Panc1 (cell line): ENCODE data around the gene CRB2. TPM values are rescaled to one million over a fixed set of nuclear protein-coding genes. Genes with fewer than 3 reads are reported as not detected.

Experiments used
- ATAC-seq: fragments of 200-7000 bp; cut with Tn5 transposase; 2 replicates; pipeline ENCODE4 v1.9.1; 2020; ENCODE audit warnings: mild to moderate bottlenecking, moderate library complexity
- BruUV-seq: library from RNA; stranded (reverse); fragments of 400-500 nt; replicated peaks from 2 replicates; lab custom pipeline; 2021; lab: Mats Ljungman, UMichigan
- CTCF ChIA-PET: fragments of 300-600 bp; sonication (Branson Sonifier 250); formaldehyde crosslinking; loops from one replicate; lab custom pipeline; 2022; ENCODE audit warnings: antibody characterized with exemption; lab: Charles Lee
- POLR2A ChIA-PET: fragments of 300-600 bp; sonication (Branson Sonifier 250); formaldehyde crosslinking; loops from one replicate; lab custom pipeline; 2022; ENCODE audit warnings: antibody characterized with exemption; lab: Charles Lee
- DNase-seq: peaks from one replicate; pipeline ENCODE4 v3.0.0-alpha.2; 2010; ENCODE audit warnings: low read depth, low spot score
- H3K27ac ChIP-seq: 2 replicates; pipeline ENCODE4 v1.5.1; 2011; ENCODE audit warnings: mild to moderate bottlenecking, low read length, inconsistent platforms
- H3K27me3 ChIP-seq: fragments of 200-500 bp; sonication (Bioruptor generic); 2 replicates; pipeline ENCODE4 v1.6.0; 2014; ENCODE audit warnings: low read length, inconsistent platforms; ENCODE audit not compliant: control insufficient read depth, insufficient read depth
- H3K36me3 ChIP-seq: fragments of 200-500 bp; sonication (Bioruptor generic); 2 replicates; pipeline ENCODE4 v1.5.1; 2014; ENCODE audit warnings: inconsistent platforms, mild to moderate bottlenecking, low read length, moderate library complexity; ENCODE audit not compliant: control insufficient read depth, insufficient read depth
- H3K4me1 ChIP-seq: 2 replicates; pipeline ENCODE4 v1.5.1; 2011; ENCODE audit warnings: inconsistent platforms, mild to moderate bottlenecking, low read length, moderate library complexity; ENCODE audit not compliant: control insufficient read depth, insufficient read depth
- H3K4me3 ChIP-seq, 2 experiments: 2 replicates each; pipeline ENCODE4 v1.5.1; 2011 to 2012; ENCODE audit warnings: low read depth in 2 of 2, low read length in 2 of 2, mild to moderate bottlenecking in 2 of 2, inconsistent platforms in 1 of 2, moderate library complexity in 1 of 2
- H3K9me3 ChIP-seq: fragments of 200-500 bp; sonication (Bioruptor generic); 2 replicates; pipeline ENCODE4 v1.5.1; 2014; ENCODE audit warnings: low read depth, mild to moderate bottlenecking, inconsistent platforms, low read length, moderate library complexity; ENCODE audit not compliant: control insufficient read depth, insufficient read depth
- POLR2AphosphoS5 ChIP-seq: IDR thresholded peaks from 2 replicates; pipeline ENCODE4 v1.6.1; 2012; ENCODE audit warnings: mild to moderate bottlenecking, low read depth, low read length, moderate library complexity
- SIN3A ChIP-seq: IDR thresholded peaks from 2 replicates; pipeline ENCODE4 v1.6.1; 2012; ENCODE audit warnings: low read depth, mild to moderate bottlenecking, low read length, moderate library complexity, borderline replicate concordance; ENCODE audit not compliant: insufficient read depth
- TCF7L2 ChIP-seq: IDR thresholded peaks from 2 replicates; pipeline ENCODE4 v1.6.1; 2011; ENCODE audit warnings: mild to moderate bottlenecking, low read depth, low read length, inconsistent platforms
- in situ Hi-C: cut with HindIII; loops from 2 replicates; pipeline ENCODE4 v1.10.0; 2016; ENCODE audit warnings: low sequenced_read_pairs, low pct_unique_long_range_greater_than_20kb
- intact Hi-C: fragments of 100-400 bp; cut with micrococcal nuclease; formaldehyde crosslinking; loops from one replicate; pipeline ENCODE4 v1.10.0; 2022; ENCODE audit not compliant: unreplicated experiment
- total RNA-seq: library from RNA; stranded (reverse); gene quantifications from one replicate; pipeline ENCODE4 v1.2.1, GENCODE V29; 2021; ENCODE audit not compliant: unreplicated experiment
- TF ChIP-seq, protein P1 (sequence below), 2 experiments: IDR thresholded peaks; 2 replicates each; pipeline ENCODE4 v1.6.1; 2011 to 2012; ENCODE audit warnings: low read depth in 2 of 2, control low read depth in 1 of 2, low read length in 1 of 2, mild to moderate bottlenecking in 1 of 2, moderate library complexity in 1 of 2; ENCODE audit not compliant: insufficient read depth in 1 of 2
- TF ChIP-seq, protein P2 (sequence below): fragments of 450-650 bp; IDR thresholded peaks from 2 replicates; pipeline ENCODE4 v1.5.1; 2017; ENCODE audit warnings: mild to moderate bottlenecking

The CRB2 gene
- total RNA-seq, 1 experiment from 2014 or later = 0.05 TPM

DNA sequence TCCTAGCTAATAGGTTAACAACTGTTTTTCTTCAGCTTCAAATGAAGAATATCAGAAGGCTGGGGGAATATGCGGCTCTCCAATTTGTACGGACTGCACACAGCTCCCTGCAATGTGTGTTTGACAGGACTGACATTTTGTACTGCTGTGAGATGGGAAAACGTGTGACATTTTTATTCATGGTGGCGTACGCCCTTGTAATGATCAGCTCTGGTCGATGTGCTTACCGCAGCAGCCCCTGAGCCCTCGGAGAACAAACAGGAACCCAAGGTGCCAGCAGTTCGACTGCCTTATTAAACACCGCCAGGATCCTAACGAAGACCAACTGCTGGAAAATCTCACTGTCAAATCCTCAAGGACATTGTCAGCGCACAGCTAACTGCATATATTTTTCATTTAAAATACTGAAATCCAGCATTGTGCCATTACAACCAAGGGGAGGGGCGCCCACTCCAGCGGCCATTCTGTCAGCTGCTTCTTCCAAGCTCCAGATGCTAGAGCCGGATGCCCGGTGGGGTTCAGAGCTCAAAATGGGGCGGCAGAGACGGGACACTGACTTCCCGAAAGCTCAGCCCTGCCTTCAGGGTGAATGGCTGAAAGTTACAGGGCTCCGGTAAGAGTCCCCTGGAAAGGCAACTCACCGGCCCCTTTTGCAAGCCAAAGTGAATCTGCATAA, 66.8 kb downstream of the CRB2 start:
- BruUV-seq = no TSS peak
- no peak for TF ChIP-seq POLR2AphosphoS5
- POLR2A ChIA-PET = no interaction called here

DNA sequence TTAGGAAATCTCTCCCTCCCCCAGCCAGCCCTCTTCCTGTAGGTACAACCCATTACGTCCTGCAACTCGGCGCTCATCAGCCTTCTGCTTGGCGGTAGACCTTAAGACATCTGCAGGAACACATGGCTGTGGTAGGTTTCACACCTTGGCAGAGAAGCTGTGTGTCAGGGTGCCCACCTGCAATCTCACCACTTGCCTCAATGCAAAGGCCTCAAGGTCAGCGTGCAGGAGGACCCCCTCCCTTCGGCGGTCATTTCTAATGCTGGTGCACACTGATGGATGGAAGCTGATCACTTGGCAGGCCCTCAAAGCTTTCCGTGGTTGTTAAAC, 67.3 kb downstream of the CRB2 start:
- in situ Hi-C loops (no loop called here), intact Hi-C loops (no loop called here)
- Histone ChIP-seq H3K27me3 (no peaks in the 10 kb centered on the region), H3K27ac (no peak overlapping the region), H3K4me3 (no peak overlapping the region), H3K36me3 (no peaks in the 10 kb centered on the region), H3K9me3 (no peaks in the 10 kb centered on the region), H3K4me1 (no peaks in the 10 kb centered on the region)
- ATAC-seq (no peak), DNase-seq (no peak)
- ChIA-PET CTCF (no interaction called here), POLR2A (no interaction called here)
- no TSS peak for BruUV-seq
- TF ChIP-seq, protein P1, sequence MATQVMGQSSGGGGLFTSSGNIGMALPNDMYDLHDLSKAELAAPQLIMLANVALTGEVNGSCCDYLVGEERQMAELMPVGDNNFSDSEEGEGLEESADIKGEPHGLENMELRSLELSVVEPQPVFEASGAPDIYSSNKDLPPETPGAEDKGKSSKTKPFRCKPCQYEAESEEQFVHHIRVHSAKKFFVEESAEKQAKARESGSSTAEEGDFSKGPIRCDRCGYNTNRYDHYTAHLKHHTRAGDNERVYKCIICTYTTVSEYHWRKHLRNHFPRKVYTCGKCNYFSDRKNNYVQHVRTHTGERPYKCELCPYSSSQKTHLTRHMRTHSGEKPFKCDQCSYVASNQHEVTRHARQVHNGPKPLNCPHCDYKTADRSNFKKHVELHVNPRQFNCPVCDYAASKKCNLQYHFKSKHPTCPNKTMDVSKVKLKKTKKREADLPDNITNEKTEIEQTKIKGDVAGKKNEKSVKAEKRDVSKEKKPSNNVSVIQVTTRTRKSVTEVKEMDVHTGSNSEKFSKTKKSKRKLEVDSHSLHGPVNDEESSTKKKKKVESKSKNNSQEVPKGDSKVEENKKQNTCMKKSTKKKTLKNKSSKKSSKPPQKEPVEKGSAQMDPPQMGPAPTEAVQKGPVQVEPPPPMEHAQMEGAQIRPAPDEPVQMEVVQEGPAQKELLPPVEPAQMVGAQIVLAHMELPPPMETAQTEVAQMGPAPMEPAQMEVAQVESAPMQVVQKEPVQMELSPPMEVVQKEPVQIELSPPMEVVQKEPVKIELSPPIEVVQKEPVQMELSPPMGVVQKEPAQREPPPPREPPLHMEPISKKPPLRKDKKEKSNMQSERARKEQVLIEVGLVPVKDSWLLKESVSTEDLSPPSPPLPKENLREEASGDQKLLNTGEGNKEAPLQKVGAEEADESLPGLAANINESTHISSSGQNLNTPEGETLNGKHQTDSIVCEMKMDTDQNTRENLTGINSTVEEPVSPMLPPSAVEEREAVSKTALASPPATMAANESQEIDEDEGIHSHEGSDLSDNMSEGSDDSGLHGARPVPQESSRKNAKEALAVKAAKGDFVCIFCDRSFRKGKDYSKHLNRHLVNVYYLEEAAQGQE (IDR thresholded peaks at IDR 0.05; ENCODE audit: insufficient read depth in 1 of 2, low read depth in 2 of 2, low read length in 1 of 2) = no peak
- TF ChIP-seq SIN3A (no peak), POLR2AphosphoS5 (no peak), TCF7L2 (no peak)
- TF ChIP-seq, protein P2, sequence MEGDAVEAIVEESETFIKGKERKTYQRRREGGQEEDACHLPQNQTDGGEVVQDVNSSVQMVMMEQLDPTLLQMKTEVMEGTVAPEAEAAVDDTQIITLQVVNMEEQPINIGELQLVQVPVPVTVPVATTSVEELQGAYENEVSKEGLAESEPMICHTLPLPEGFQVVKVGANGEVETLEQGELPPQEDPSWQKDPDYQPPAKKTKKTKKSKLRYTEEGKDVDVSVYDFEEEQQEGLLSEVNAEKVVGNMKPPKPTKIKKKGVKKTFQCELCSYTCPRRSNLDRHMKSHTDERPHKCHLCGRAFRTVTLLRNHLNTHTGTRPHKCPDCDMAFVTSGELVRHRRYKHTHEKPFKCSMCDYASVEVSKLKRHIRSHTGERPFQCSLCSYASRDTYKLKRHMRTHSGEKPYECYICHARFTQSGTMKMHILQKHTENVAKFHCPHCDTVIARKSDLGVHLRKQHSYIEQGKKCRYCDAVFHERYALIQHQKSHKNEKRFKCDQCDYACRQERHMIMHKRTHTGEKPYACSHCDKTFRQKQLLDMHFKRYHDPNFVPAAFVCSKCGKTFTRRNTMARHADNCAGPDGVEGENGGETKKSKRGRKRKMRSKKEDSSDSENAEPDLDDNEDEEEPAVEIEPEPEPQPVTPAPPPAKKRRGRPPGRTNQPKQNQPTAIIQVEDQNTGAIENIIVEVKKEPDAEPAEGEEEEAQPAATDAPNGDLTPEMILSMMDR = no peak

More for the DNA sequence above, 66.8 kb downstream of the CRB2 start:
- Histone ChIP-seq H3K4me1 (no peaks in the 10 kb centered on the region), H3K27ac (no peak overlapping the region), H3K4me3 (no peak overlapping the region), H3K36me3 (no peaks in the 10 kb centered on the region), H3K27me3 (no peaks in the 10 kb centered on the region), H3K9me3 (no peaks in the 10 kb centered on the region)
- intact Hi-C loops = no loop called here
- in situ Hi-C loops = no loop called here
- DNase-seq = no peak
- CTCF ChIA-PET = no interaction called here
- no peak for ATAC-seq

DNA sequence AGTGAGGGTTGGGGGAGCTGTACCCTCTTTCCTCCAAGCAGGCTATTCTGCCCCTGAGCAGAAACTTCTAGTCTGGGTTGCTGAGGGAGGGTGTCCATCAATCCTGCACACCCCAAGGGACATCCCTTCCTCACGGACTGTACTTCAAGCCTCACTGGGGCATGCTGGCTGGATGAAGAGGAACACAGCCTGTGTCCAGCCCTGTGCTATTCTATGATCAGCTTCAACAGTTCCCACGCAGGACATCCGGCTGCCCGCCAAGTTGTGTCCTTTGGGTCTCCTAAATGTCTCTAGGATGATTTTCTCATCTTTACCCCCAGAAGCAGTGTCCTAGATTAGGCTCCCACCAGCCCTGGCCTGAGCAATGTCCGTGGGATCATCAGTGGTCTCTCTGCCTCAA, 68.1 kb downstream of the CRB2 start:
- Histone ChIP-seq H3K27ac (no peak overlapping the region), H3K4me1 (no peaks in the 10 kb centered on the region), H3K4me3 (no peak overlapping the region), H3K36me3 (no peaks in the 10 kb centered on the region), H3K9me3 (no peaks in the 10 kb centered on the region), H3K27me3 (no peaks in the 10 kb centered on the region)
- ChIA-PET CTCF (no interaction called here), POLR2A (no interaction called here)
- BruUV-seq = no TSS peak
- intact Hi-C loops (no loop called here), in situ Hi-C loops (no loop called here)
- ATAC-seq = no peak
- no peak for TF ChIP-seq TCF7L2
- TF ChIP-seq SIN3A = no peak
- no peak for TF ChIP-seq POLR2AphosphoS5
- TF ChIP-seq, protein P1 (IDR thresholded peaks at IDR 0.05; ENCODE audit: insufficient read depth in 1 of 2, low read depth in 2 of 2, low read length in 1 of 2) = no peak
- TF ChIP-seq, protein P2 = no peak
- no peak for DNase-seq
